NCI-H1694 treated with DMSO at 0.1 percent for 48 hours (cell line): ENCODE measurements around the gene ATG2B.
"Not testable (repeated sequence)": the region's sequence is repeated elsewhere in the genome, so short reads cannot be mapped to it uniquely, and the experiment has no call there.

Experiments
- DNase-seq: peaks from one replicate; lab custom pipeline; 2025; lab: John Stamatoyannopoulos, UW

Gene ATG2B

GRCh38 chr14:96252323-96252998 is 110.7 kb downstream of the ATG2B start:
- DNase-seq, result peak; percentile 87

DNA sequence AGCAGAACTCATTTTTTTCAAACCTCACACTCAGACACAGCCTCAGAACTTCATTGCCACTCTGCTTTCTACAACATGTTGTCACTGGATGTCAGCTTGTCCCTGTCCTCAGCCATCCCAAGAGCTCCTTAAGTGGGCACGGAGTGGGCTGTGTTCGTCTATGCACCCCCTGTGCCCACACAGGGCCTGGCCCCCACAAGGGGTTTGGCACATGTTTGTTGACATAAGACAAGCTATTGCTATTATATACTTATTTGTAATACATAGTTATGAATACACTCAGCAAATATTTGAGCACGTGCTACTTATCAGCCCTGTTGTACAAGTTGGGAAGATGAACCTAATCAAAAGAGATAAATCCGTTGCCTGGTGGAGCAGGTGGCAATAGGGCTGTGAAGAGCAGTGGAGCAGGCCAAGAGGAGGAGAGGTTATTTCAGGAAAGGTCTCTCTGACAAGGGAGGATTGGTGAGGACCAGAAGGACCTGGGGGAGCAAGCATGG is 111.4 kb downstream of the ATG2B start:
- no peak for DNase-seq

DNA sequence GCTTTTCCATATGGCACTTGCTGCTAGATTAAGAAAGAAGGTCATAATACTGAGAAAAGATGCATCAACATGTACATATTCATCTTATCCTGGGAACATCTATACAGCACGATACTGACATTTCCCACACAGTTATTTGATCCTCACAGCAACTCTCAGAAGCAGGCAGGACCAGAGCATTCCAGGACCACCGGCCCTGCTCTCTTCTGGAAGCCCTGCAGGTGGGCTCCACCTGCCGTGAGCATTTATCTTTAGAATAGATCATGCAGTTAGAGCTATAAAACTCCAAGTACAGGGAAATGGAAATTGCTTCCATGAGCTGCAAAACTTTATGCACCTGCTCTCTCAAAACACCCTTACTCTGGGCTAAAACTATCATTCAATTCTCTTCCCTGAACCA is 112.7 kb downstream of the ATG2B start:
- no peak for DNase-seq

GRCh38 chr14:96249029-96249428 is 114.1 kb downstream of the ATG2B start:
- no peak for DNase-seq

- no peak for DNase-seq
Observed at GRCh38 chr14:96247031-96247430, 116.1 kb downstream of the ATG2B start.

- DNase-seq, result no peak
Observed at GRCh38 chr14:96246539-96246847, 116.6 kb downstream of the ATG2B start.

GRCh38 chr14:96245710-96246538 is 117.2 kb downstream of the ATG2B start:
- no peak for DNase-seq

DNA sequence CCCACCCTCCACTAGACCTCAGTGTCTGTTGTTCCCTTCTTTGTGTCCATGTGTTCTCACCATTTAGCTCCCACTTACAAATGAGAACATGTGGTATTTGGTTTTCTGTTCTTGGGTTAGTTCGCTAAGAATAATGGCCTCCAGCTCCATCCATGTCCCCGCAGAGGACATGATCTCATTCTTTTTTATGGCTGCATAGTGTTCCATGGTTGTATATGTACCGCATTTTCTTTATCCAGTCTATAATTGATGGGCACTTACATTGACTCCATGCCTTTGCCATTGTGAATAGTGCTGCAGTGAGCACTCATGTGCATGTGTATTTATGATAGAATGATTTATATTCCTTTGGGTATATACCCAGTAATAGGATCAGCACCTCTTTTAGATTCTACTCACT is 118.1 kb downstream of the ATG2B start:
- DNase-seq, result not testable (repeated sequence)

- peak; percentile 29 for DNase-seq
Observed at GRCh38 chr14:96243785-96244184, 119.4 kb downstream of the ATG2B start.

DNA sequence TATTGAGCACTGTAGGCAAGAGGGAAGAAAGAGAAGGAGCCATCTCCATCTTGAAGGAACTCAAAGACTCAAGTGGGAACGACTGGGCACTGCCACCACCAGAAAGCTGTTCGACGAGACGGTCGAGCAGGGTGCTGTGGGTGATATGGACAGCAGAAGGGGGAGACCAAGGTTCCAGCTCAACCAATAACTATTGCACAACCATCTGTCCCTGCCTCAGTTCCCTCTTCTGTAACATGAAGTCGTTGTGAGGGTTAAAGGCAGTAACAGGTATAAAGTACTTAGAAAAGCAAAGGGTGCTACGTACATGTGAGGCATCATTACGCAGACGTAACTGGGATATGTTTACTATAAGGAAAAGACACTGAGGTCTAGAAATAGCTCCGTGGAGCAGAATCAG is 121.0 kb downstream of the ATG2B start:
- DNase-seq, result no peak

DNA sequence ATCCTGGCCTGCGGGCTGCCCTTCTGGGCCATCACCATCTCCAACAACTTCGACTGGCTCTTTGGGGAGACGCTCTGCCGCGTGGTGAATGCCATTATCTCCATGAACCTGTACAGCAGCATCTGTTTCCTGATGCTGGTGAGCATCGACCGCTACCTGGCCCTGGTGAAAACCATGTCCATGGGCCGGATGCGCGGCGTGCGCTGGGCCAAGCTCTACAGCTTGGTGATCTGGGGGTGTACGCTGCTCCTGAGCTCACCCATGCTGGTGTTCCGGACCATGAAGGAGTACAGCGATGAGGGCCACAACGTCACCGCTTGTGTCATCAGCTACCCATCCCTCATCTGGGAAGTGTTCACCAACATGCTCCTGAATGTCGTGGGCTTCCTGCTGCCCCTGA is 122.5 kb downstream of the ATG2B start:
- DNase-seq, result no peak

GRCh38 chr14:96239711-96240141 is 123.4 kb downstream of the ATG2B start:
- DNase-seq, result no peak

GRCh38 chr14:96238676-96239265 is 124.4 kb downstream of the ATG2B start:
- no peak for DNase-seq

GRCh38 chr14:96237641-96238040 is 125.5 kb downstream of the ATG2B start:
- peak; percentile 33 for DNase-seq

- DNase-seq, result no peak
Observed at GRCh38 chr14:96235426-96235825, 127.7 kb downstream of the ATG2B start.

- DNase-seq, result no peak
Observed at GRCh38 chr14:96233661-96234060, 129.5 kb downstream of the ATG2B start.

GRCh38 chr14:96232506-96232905 is 130.6 kb downstream of the ATG2B start:
- DNase-seq, result no peak

DNA sequence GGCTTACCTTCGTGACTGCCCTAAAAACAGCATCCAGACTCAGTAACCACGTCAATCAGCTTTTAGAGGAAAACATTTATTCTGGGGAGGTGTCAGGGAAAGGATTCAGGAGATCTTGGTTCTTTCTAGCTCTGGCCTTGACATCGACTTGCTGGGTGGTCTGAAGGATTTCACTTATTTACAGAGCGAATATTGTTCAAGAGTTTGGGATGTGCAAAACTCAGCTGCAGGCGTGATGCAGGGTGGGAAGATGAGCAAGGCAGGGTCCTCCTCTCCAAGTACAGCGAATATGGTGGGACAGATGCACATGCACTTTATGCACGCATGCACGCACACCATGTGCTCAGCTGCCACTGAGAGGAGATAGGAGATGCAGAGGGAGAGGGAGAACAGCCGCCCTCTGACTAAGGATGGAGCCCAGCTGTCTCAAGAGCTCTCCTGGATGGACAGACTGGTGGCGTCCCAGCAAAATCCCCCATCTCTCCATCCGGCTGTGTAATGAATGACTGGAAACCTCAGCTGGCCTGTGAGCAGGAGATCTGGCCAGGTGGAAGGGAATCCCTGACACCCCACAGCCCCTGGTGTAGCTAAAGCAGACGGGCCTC is 131.5 kb downstream of the ATG2B start:
- DNase-seq, result peak; percentile 96

DNA sequence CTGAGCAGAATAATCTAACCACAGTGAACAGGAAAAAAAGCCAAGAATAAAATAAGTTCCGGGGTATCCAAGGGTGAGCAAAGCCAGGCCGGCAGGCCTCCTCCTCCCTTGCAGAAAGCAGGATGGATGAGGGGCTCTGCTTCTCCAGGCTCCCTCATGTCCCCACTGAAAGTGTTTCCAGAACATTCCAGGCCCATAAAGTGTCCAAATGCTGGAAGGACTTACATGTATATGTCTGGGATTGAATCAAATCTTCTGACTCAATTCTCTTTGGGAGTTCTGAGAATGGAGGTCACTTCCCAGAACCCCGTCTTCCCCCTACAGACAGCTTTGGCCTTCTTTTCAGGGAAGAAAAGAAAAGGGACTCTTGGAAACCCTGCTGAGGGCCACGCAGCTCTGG is 132.1 kb downstream of the ATG2B start:
- no peak for DNase-seq

GRCh38 chr14:96229315-96229714 is 133.8 kb downstream of the ATG2B start:
- no peak for DNase-seq
